Ishikawa (cell line): ENCODE results near the gene SUPT20HL1.

Source experiments
- CEBPB ChIP-seq: IDR thresholded peaks from 2 replicates; pipeline ENCODE4 v1.6.1; 2012
- EP300 ChIP-seq: IDR thresholded peaks from 2 replicates; pipeline ENCODE4 v1.6.1; 2012; ENCODE audit warnings: borderline replicate concordance
- NFIC ChIP-seq: IDR thresholded peaks from 2 replicates; pipeline ENCODE4 v1.6.1; 2012
- RAD21 ChIP-seq: IDR thresholded peaks from 2 replicates; pipeline ENCODE4 v1.6.1; 2012; ENCODE audit warnings: low read depth
- TAF1 ChIP-seq: IDR thresholded peaks from 2 replicates; pipeline ENCODE4 v1.6.1; 2012; ENCODE audit warnings: low read depth, mild to moderate bottlenecking
- TEAD4 ChIP-seq: IDR thresholded peaks from 2 replicates; pipeline ENCODE4 v1.6.1; 2012
- YY1 ChIP-seq: IDR thresholded peaks from 2 replicates; pipeline ENCODE4 v1.6.1; 2012; ENCODE audit warnings: low read depth
- TF ChIP-seq, protein P1 (sequence below): IDR thresholded peaks from 2 replicates; pipeline ENCODE4 v1.6.1; 2012

DNA sequence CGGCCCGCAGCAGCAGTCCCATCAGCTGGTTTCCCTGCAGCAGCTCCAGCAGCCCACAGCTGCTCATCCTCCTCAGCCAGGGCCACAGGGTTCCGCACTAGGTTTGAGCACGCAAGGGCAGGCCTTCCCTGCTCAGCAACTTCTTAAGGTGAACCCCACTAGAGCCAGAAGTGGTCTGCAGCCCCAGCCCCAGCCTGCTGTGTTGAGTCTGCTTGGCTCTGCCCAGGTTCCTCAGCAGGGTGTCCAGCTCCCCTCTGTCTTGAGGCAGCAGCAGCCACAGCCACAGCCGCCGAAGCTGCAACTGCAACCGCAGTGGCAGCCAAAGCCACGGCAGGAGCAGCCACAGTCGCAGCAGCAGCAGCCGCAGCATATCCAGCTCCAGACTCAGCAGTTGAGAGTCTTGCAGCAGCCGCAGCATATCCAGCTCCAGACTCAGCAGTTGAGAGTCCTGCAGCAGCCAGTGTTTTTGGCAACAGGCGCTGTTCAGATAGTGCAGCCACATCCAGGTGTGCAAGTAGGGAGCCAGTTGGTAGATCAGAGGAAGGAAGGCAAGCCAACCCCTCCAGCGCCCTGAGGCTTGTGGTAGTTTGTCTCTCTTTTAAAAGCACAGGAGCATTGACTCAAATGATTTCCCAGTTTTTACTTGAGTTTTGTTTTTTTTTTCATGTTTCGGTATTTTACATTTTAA, 4.6 kb downstream of the SUPT20HL1 start:
- TF ChIP-seq TAF1: no peak
- TF ChIP-seq TEAD4: no peak
- TF ChIP-seq RAD21: no peak
- no peak for TF ChIP-seq EP300
- TF ChIP-seq NFIC: no peak
- no peak for TF ChIP-seq YY1
- TF ChIP-seq, protein P1, sequence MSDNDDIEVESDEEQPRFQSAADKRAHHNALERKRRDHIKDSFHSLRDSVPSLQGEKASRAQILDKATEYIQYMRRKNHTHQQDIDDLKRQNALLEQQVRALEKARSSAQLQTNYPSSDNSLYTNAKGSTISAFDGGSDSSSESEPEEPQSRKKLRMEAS: no peak
- no peak for TF ChIP-seq CEBPB
